Activated T-cell treated with anti-CD3 and anti-CD28 coated beads, Interleukin-2, amount 50 U/mL, for 72 hours (primary cell): ENCODE results near the gene SLC18A3. TPM values are rescaled to one million over a fixed set of nuclear protein-coding genes. Genes with fewer than 3 reads are reported as not detected.

Source experiments
- ATAC-seq, 2 donors: fragments of 150-1000 bp; cut with Tn5 transposase; replicated peaks in 1 of 2; 2 replicates each; pipeline ENCODE4 v1.10.0; 2021; ENCODE audit warnings: moderate library complexity in 2 of 2, mild to moderate bottlenecking in 1 of 2
- DNase-seq, 2 donors: peaks; one replicate each; pipeline ENCODE4 v3.0.0; 2021 to 2022; ENCODE audit warnings: mixed read lengths in 1 of 2
- H3K27ac Mint-ChIP-seq: one replicate; pipeline ENCODE4 v1.8.0; 2022; ENCODE audit warnings: mild to moderate bottlenecking, moderate library complexity, mixed read lengths
- H3K27me3 Mint-ChIP-seq: one replicate; pipeline ENCODE4 v1.8.0; 2022; ENCODE audit warnings: low read depth, mixed read lengths
- H3K36me3 Mint-ChIP-seq, 2 donors: one replicate each; pipeline ENCODE4 v1.8.0; 2022; ENCODE audit warnings: mixed read lengths in 2 of 2, mild to moderate bottlenecking in 1 of 2; ENCODE audit not compliant: insufficient read depth in 2 of 2
- H3K4me1 Mint-ChIP-seq: one replicate; pipeline ENCODE4 v1.8.0; 2022; ENCODE audit warnings: low read depth, mixed read lengths
- H3K4me3 Mint-ChIP-seq, 2 donors: one replicate each; pipeline ENCODE4 v1.8.0; 2022; ENCODE audit warnings: mild to moderate bottlenecking in 2 of 2, mixed read lengths in 2 of 2, moderate library complexity in 2 of 2
- H3K9me3 Mint-ChIP-seq, 2 donors: one replicate each; pipeline ENCODE4 v1.8.0; 2022; ENCODE audit warnings: mixed read lengths in 2 of 2
- total RNA-seq, 2 donors: library from RNA; stranded (reverse); gene quantifications; one replicate each; pipeline ENCODE4 v1.2.3, GENCODE V29; 2022

The SLC18A3 gene
- total RNA-seq, result not detected

GRCh38 chr10:49610114-49610457, at the start of gene SLC18A3:
TSS of gene SLC18A3 (plus strand) at chr10:49610310. CDS start at chr10:49610741, 431 bp downstream.
- DNase-seq (no peak), ATAC-seq (no peak)
- H3K4me1 Mint-ChIP-seq, result peaks cover 7% of the 10 kb centered on the region
- no peak within 1 kb of the TSS for H3K27ac Mint-ChIP-seq
- H3K4me3 Mint-ChIP-seq, result peak within 1 kb of the TSS in 1 of 2 donors; percentile 36
- H3K27me3 Mint-ChIP-seq, result peaks cover 83% of the 10 kb centered on the region
- H3K36me3 Mint-ChIP-seq, result peaks cover 6 to 10% of the 10 kb centered on the region in 2 donors
- no peaks in the 10 kb centered on the region for H3K9me3 Mint-ChIP-seq

- H3K27me3 Mint-ChIP-seq, result peaks cover 28% of the 10 kb centered on the region
- H3K9me3 Mint-ChIP-seq, result peaks cover 0 to 2% of the 10 kb centered on the region in 2 donors
- ATAC-seq, result no peak
- no peak overlapping the region for H3K27ac Mint-ChIP-seq
- H3K4me3 Mint-ChIP-seq, result no peak overlapping the region
- peaks cover 6% of the 10 kb centered on the region for H3K4me1 Mint-ChIP-seq
- DNase-seq, result no peak
- peaks cover 0 to under 1% of the 10 kb centered on the region in 2 donors for H3K36me3 Mint-ChIP-seq
These were observed 49.6 kb upstream of the SLC18A3 start for GRCh38 chr10:49560526-49560925.

GRCh38 chr10:49562893-49563292, 47.2 kb upstream of the SLC18A3 start:
- H3K36me3 Mint-ChIP-seq, result peaks cover 0 to 1% of the 10 kb centered on the region in 2 donors
- peak in 1 of 2 donors; percentile 58 for ATAC-seq
- H3K9me3 Mint-ChIP-seq, result peaks cover 0 to 2% of the 10 kb centered on the region in 2 donors
- peaks cover 10% of the 10 kb centered on the region for H3K4me1 Mint-ChIP-seq
- H3K4me3 Mint-ChIP-seq, result no peak overlapping the region
- peaks cover 43% of the 10 kb centered on the region for H3K27me3 Mint-ChIP-seq
- DNase-seq, result no peak
- no peak overlapping the region for H3K27ac Mint-ChIP-seq

GRCh38 chr10:49564461-49565009, 45.6 kb upstream of the SLC18A3 start:
- Mint-ChIP-seq H3K27ac (no peak overlapping the region), H3K4me3 (no peak overlapping the region), H3K9me3 (peaks cover 2 to 3% of the 10 kb centered on the region in 2 donors), H3K36me3 (peaks cover 0 to 3% of the 10 kb centered on the region in 2 donors), H3K27me3 (peaks cover 36% of the 10 kb centered on the region), H3K4me1 (peaks cover 26% of the 10 kb centered on the region)
- DNase-seq (no peak), ATAC-seq (no peak)

- Mint-ChIP-seq H3K27me3 (peaks cover 44% of the 10 kb centered on the region), H3K9me3 (peaks cover 2 to 3% of the 10 kb centered on the region in 2 donors), H3K27ac (no peak overlapping the region), H3K4me3 (peak overlapping the region in 1 of 2 donors; percentile 1), H3K4me1 (peaks cover 43% of the 10 kb centered on the region), H3K36me3 (peaks cover 0 to 3% of the 10 kb centered on the region in 2 donors)
- DNase-seq (no peak), ATAC-seq (peak in 1 of 2 donors; percentile 2)
These were observed 42.3 kb upstream of the SLC18A3 start for GRCh38 chr10:49567810-49568209.

- DNase-seq, result peak; percentile 14 to 22
- H3K27me3 Mint-ChIP-seq, result peaks cover 44% of the 10 kb centered on the region
- peaks cover 2 to 3% of the 10 kb centered on the region in 2 donors for H3K9me3 Mint-ChIP-seq
- H3K4me1 Mint-ChIP-seq, result peaks cover 41% of the 10 kb centered on the region
- H3K36me3 Mint-ChIP-seq, result peaks cover 0 to 3% of the 10 kb centered on the region in 2 donors
- H3K4me3 Mint-ChIP-seq, result peak overlapping the region; percentile 1 to 14
- no peak overlapping the region for H3K27ac Mint-ChIP-seq
- peak; percentile 76 to 83 for ATAC-seq
These were observed 41.9 kb upstream of the SLC18A3 start for GRCh38 chr10:49568235-49568634.

GRCh38 chr10:49569031-49569631, 41.0 kb upstream of the SLC18A3 start:
- Mint-ChIP-seq H3K36me3 (peaks cover 0 to 3% of the 10 kb centered on the region in 2 donors), H3K4me1 (peaks cover 41% of the 10 kb centered on the region), H3K9me3 (peaks cover 2 to 3% of the 10 kb centered on the region in 2 donors), H3K27me3 (peaks cover 44% of the 10 kb centered on the region), H3K4me3 (peak overlapping the region; percentile 1 to 14), H3K27ac (peak overlapping the region; percentile 12)
- peak; percentile 38 to 51 for ATAC-seq
- no peak for DNase-seq

GRCh38 chr10:49571388-49571787, 38.7 kb upstream of the SLC18A3 start:
- Mint-ChIP-seq H3K36me3 (peaks cover 3% of the 10 kb centered on the region in 2 donors), H3K4me1 (peaks cover 46% of the 10 kb centered on the region), H3K27ac (no peak overlapping the region), H3K9me3 (peaks cover 2 to 3% of the 10 kb centered on the region in 2 donors), H3K27me3 (peaks cover 32% of the 10 kb centered on the region), H3K4me3 (no peak overlapping the region)
- ATAC-seq (peak; percentile 53 to 70), DNase-seq (no peak)

GRCh38 chr10:49572594-49573114, 37.5 kb upstream of the SLC18A3 start:
- H3K27me3 Mint-ChIP-seq, result peaks cover 26% of the 10 kb centered on the region
- DNase-seq, result no peak
- peaks cover 2 to 3% of the 10 kb centered on the region in 2 donors for H3K9me3 Mint-ChIP-seq
- ATAC-seq, result no peak
- H3K36me3 Mint-ChIP-seq, result peaks cover 3 to 4% of the 10 kb centered on the region in 2 donors
- H3K4me1 Mint-ChIP-seq, result peaks cover 56% of the 10 kb centered on the region
- no peak overlapping the region for H3K4me3 Mint-ChIP-seq
- no peak overlapping the region for H3K27ac Mint-ChIP-seq

GRCh38 chr10:49575489-49576072, 34.5 kb upstream of the SLC18A3 start:
- no peak for DNase-seq
- no peak for ATAC-seq
- Mint-ChIP-seq H3K36me3 (peaks cover 0 to 4% of the 10 kb centered on the region in 2 donors), H3K27me3 (peaks cover 30% of the 10 kb centered on the region), H3K4me3 (no peak overlapping the region), H3K27ac (no peak overlapping the region), H3K4me1 (peaks cover 34% of the 10 kb centered on the region), H3K9me3 (no peaks in the 10 kb centered on the region)

GRCh38 chr10:49577182-49577925, 32.8 kb upstream of the SLC18A3 start:
- H3K4me1 Mint-ChIP-seq, result peaks cover 21% of the 10 kb centered on the region
- peak; percentile 87 to 91 for ATAC-seq
- no peak overlapping the region for H3K4me3 Mint-ChIP-seq
- H3K27ac Mint-ChIP-seq, result no peak overlapping the region
- no peaks in the 10 kb centered on the region for H3K9me3 Mint-ChIP-seq
- H3K36me3 Mint-ChIP-seq, result peaks cover 0 to 4% of the 10 kb centered on the region in 2 donors
- DNase-seq, result no peak
- H3K27me3 Mint-ChIP-seq, result peaks cover 36% of the 10 kb centered on the region

- Mint-ChIP-seq H3K9me3 (no peaks in the 10 kb centered on the region), H3K4me3 (no peak overlapping the region), H3K4me1 (peaks cover 21% of the 10 kb centered on the region), H3K27ac (no peak overlapping the region), H3K36me3 (peaks cover 0 to 4% of the 10 kb centered on the region in 2 donors), H3K27me3 (peaks cover 43% of the 10 kb centered on the region)
- ATAC-seq (peak; percentile 44 to 57), DNase-seq (peak in 1 of 2 donors; percentile 21)
These were observed 31.7 kb upstream of the SLC18A3 start for GRCh38 chr10:49578392-49578791.

GRCh38 chr10:49579621-49580020, 30.5 kb upstream of the SLC18A3 start:
- peaks cover 21% of the 10 kb centered on the region for H3K4me1 Mint-ChIP-seq
- ATAC-seq (no peak), DNase-seq (no peak)
- no peak overlapping the region for H3K27ac Mint-ChIP-seq
- peaks cover 0 to 4% of the 10 kb centered on the region in 2 donors for H3K36me3 Mint-ChIP-seq
- no peak overlapping the region for H3K4me3 Mint-ChIP-seq
- H3K27me3 Mint-ChIP-seq, result peaks cover 55% of the 10 kb centered on the region
- H3K9me3 Mint-ChIP-seq, result no peaks in the 10 kb centered on the region
